ENCODE measurements around the gene MGST3. TPM values are rescaled to one million over a fixed set of nuclear protein-coding genes. Genes with fewer than 3 reads are reported as not detected.

Gene MGST3
- total RNA-seq, 2 donors from 2014 or later, result 113 to 147 TPM

DNA sequence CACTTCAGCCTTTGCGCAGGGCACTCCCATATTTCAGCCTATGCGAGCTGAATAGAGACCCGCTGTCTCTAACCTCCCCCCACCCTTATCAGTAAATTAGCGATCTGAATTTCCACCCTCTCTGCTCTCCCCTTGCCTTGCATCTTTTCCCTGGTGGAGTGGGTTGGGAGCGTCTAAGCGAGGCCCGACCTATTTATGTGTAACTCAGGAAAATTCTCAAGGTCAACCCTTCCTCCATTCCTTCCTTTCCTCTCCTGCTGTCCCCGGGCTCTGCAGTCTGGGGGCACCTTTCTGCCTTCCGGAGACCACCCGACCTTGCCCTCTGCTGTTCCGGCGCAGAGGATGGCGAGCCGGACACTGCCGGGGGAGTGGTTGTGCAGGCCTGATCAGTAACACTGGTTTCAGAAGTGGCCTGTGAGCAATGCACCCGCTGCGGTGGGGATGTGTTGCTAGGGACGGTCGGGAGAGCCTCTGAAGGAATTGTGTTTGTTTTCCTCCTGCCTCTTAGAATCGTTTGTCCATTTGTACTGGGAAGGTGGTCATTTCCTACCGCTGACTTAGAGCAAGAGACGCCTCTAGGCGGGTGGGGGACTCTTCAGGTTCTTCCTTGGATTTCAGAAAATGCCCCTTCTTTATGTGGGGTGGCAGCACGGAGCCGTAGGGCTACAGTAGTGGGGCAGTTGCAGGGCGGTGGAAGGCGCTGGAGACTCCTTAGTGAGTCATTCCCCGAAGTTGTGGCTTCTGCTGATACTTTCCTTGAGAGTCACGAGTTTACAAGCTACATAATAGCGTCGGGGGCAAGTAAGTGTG, 513 bp downstream of the MGST3 start:
- Mint-ChIP-seq H3K36me3 (ENCODE audit: low read depth) (peaks cover 2% of the 10 kb centered on the region), H3K4me3 (no peak overlapping the region), H3K27me3 (ENCODE audit: insufficient read depth) (peaks cover 7% of the 10 kb centered on the region), H3K27ac (no peak overlapping the region), H3K4me1 (peaks cover 16% of the 10 kb centered on the region), H3K9me3 (no peaks in the 10 kb centered on the region)
- Histone ChIP-seq H3K9me3 (ENCODE audit: control insufficient read depth, low read length) (no peaks in the 10 kb centered on the region), H3K27me3 (ENCODE audit: control insufficient read depth, insufficient read depth, low read length, poor library complexity, severe bottlenecking) (no peaks in the 10 kb centered on the region), H3K4me1 (ENCODE audit: control insufficient read depth, insufficient read depth, low read length) (no peaks in the 10 kb centered on the region), H3K9ac (ENCODE audit: extremely low read depth, low read length, poor library complexity, severe bottlenecking) (peak overlapping the region; percentile 72), H3K4me3 (ENCODE audit: low read length) (peak overlapping the region; percentile 96), H3K27ac (ENCODE audit: low read depth, low read length) (no peak overlapping the region), H3K36me3 (ENCODE audit: control insufficient read depth, insufficient read depth, low read length) (peaks cover 9% of the 10 kb centered on the region)
- peak; percentile 84 for DNase-seq
- TF ChIP-seq, protein P1, sequence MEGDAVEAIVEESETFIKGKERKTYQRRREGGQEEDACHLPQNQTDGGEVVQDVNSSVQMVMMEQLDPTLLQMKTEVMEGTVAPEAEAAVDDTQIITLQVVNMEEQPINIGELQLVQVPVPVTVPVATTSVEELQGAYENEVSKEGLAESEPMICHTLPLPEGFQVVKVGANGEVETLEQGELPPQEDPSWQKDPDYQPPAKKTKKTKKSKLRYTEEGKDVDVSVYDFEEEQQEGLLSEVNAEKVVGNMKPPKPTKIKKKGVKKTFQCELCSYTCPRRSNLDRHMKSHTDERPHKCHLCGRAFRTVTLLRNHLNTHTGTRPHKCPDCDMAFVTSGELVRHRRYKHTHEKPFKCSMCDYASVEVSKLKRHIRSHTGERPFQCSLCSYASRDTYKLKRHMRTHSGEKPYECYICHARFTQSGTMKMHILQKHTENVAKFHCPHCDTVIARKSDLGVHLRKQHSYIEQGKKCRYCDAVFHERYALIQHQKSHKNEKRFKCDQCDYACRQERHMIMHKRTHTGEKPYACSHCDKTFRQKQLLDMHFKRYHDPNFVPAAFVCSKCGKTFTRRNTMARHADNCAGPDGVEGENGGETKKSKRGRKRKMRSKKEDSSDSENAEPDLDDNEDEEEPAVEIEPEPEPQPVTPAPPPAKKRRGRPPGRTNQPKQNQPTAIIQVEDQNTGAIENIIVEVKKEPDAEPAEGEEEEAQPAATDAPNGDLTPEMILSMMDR (conservative IDR thresholded peaks at IDR 0.05), result peak; percentile 26
- 0% methylated on average over 18 to 31 of the region's 31 CpGs for WGBS, 2 experiments (ENCODE audit: insufficient coverage in 1 of 2, insufficient read length in 1 of 2)

GRCh38 chr1:165632152-165632469, 1.1 kb downstream of the MGST3 start:
- Histone ChIP-seq H3K9me3 (ENCODE audit: control insufficient read depth, low read length) (no peaks in the 10 kb centered on the region), H3K9ac (ENCODE audit: extremely low read depth, low read length, poor library complexity, severe bottlenecking) (peak overlapping the region; percentile 72), H3K4me1 (ENCODE audit: control insufficient read depth, insufficient read depth, low read length) (peaks cover 4% of the 10 kb centered on the region), H3K36me3 (ENCODE audit: control insufficient read depth, insufficient read depth, low read length) (peaks cover 15% of the 10 kb centered on the region), H3K27me3 (ENCODE audit: control insufficient read depth, insufficient read depth, low read length, poor library complexity, severe bottlenecking) (no peaks in the 10 kb centered on the region), H3K4me3 (ENCODE audit: low read length) (peak overlapping the region; percentile 96), H3K27ac (ENCODE audit: low read depth, low read length) (no peak overlapping the region)
- H3K9me3 Mint-ChIP-seq, result no peaks in the 10 kb centered on the region
- DNase-seq, result no peak
- WGBS, 2 experiments (ENCODE audit: insufficient coverage in 1 of 2, insufficient read length in 1 of 2), result 0 to 9% methylated on average over 2 to 5 of the region's 5 CpGs
- H3K27me3 Mint-ChIP-seq (ENCODE audit: insufficient read depth), result peaks cover 7% of the 10 kb centered on the region
- H3K27ac Mint-ChIP-seq, result no peak overlapping the region
- peaks cover 2% of the 10 kb centered on the region for H3K36me3 Mint-ChIP-seq (ENCODE audit: low read depth)
- H3K4me1 Mint-ChIP-seq, result peaks cover 16% of the 10 kb centered on the region
- no peak overlapping the region for H3K4me3 Mint-ChIP-seq
- TF ChIP-seq, protein P1 (conservative IDR thresholded peaks at IDR 0.05), result no peak

GRCh38 chr1:165632491-165632890, 1.5 kb downstream of the MGST3 start:
- Mint-ChIP-seq H3K4me1 (peaks cover 16% of the 10 kb centered on the region), H3K36me3 (ENCODE audit: low read depth) (peaks cover 2% of the 10 kb centered on the region), H3K4me3 (no peak overlapping the region), H3K27me3 (ENCODE audit: insufficient read depth) (peaks cover 7% of the 10 kb centered on the region), H3K27ac (no peak overlapping the region), H3K9me3 (no peaks in the 10 kb centered on the region)
- H3K27ac ChIP-seq (ENCODE audit: low read depth, low read length), result no peak overlapping the region
- peak overlapping the region; percentile 96 for H3K4me3 ChIP-seq (ENCODE audit: low read length)
- H3K36me3 ChIP-seq (ENCODE audit: control insufficient read depth, insufficient read depth, low read length), result peaks cover 15% of the 10 kb centered on the region
- no peaks in the 10 kb centered on the region for H3K9me3 ChIP-seq (ENCODE audit: control insufficient read depth, low read length)
- TF ChIP-seq, protein P1 (conservative IDR thresholded peaks at IDR 0.05), result no peak
- H3K4me1 ChIP-seq (ENCODE audit: control insufficient read depth, insufficient read depth, low read length), result peaks cover 4% of the 10 kb centered on the region
- DNase-seq, result no peak
- WGBS, 2 experiments (ENCODE audit: insufficient coverage in 1 of 2, insufficient read length in 1 of 2), result 69 to 72% methylated on average over 5 to 7 of the region's 7 CpGs
- no peaks in the 10 kb centered on the region for H3K27me3 ChIP-seq (ENCODE audit: control insufficient read depth, insufficient read depth, low read length, poor library complexity, severe bottlenecking)
- no peak overlapping the region for H3K9ac ChIP-seq (ENCODE audit: extremely low read depth, low read length, poor library complexity, severe bottlenecking)
